ENCODE measurements around the gene RND1.

GRCh38 chr12:48881686-48882314 lies 16.1 kb upstream of the RND1 start:
- TF ChIP-seq, protein P1, sequence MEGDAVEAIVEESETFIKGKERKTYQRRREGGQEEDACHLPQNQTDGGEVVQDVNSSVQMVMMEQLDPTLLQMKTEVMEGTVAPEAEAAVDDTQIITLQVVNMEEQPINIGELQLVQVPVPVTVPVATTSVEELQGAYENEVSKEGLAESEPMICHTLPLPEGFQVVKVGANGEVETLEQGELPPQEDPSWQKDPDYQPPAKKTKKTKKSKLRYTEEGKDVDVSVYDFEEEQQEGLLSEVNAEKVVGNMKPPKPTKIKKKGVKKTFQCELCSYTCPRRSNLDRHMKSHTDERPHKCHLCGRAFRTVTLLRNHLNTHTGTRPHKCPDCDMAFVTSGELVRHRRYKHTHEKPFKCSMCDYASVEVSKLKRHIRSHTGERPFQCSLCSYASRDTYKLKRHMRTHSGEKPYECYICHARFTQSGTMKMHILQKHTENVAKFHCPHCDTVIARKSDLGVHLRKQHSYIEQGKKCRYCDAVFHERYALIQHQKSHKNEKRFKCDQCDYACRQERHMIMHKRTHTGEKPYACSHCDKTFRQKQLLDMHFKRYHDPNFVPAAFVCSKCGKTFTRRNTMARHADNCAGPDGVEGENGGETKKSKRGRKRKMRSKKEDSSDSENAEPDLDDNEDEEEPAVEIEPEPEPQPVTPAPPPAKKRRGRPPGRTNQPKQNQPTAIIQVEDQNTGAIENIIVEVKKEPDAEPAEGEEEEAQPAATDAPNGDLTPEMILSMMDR (IDR thresholded peaks at IDR 0.05), result no peak
- TF ChIP-seq POLR2A (IDR thresholded peaks at IDR 0.05) (no peak), POLR2AphosphoS5 (IDR thresholded peaks at IDR 0.05) (no peak)
